ENCODE data around the gene NLRP5.

Gene NLRP5

DNA sequence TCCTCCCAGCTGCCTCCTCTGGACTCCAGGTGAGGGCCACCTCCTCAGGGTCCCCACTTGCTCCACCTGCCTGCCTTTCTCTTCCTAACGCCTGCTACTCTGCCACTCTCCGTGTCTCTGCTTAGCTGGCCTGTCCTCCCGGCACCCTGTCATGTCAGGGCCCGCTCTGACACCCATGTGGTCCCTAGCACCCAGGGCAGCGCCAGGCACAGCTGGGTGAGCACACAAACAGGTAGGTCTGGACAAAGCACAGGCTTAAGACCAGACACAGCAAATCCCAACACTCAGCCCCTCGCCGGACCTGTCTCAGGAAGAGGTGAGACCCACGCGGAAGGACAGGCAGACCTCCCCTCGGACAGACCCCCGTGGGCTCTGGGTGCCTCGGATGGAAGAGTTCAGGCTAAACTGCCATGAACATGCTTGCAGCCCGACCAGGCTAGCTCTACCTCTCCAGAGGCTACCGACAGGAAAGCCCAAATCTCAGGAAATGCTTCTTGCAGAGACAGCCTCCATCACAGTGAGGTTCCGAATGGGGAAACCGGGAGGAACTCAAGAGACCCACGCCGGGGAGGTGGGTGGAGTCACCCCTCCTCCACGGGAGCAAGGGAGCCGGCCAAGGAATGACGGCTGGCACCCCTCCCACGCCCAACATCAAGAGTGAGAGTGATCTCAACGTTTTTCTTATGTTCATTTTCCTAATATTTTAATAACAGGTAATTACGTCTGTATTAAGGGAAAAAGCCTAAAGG, 122.0 kb downstream of the NLRP5 start:
- in situ Hi-C loops (cut with MboI; ENCODE audit: low pct_unique_long_range_greater_than_20kb, low sequenced_read_pairs): no loop called here
- DNase-seq: no peak

DNA sequence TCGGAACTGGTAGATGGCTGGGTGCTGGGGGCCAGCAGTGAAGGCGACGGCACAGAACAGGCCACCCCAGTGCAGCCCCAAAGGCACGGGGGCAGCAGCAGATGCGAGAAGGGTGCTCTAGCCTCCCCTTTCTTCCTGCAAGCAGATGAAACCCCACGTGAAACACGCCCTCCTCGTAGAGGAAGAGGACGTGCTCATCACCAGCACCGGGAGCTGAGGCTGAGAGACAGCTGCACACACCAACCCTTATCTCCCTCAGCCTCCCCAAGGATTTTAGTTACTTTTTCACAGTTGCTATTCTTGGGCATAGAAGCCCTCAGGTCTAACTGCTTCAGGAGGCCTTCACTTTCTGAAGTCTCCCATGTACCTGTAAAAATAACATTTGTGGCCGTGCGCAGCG, 122.7 kb downstream of the NLRP5 start:
- in situ Hi-C loops (cut with MboI; ENCODE audit: low pct_unique_long_range_greater_than_20kb, low sequenced_read_pairs): no loop called here
- DNase-seq: no peak

DNA sequence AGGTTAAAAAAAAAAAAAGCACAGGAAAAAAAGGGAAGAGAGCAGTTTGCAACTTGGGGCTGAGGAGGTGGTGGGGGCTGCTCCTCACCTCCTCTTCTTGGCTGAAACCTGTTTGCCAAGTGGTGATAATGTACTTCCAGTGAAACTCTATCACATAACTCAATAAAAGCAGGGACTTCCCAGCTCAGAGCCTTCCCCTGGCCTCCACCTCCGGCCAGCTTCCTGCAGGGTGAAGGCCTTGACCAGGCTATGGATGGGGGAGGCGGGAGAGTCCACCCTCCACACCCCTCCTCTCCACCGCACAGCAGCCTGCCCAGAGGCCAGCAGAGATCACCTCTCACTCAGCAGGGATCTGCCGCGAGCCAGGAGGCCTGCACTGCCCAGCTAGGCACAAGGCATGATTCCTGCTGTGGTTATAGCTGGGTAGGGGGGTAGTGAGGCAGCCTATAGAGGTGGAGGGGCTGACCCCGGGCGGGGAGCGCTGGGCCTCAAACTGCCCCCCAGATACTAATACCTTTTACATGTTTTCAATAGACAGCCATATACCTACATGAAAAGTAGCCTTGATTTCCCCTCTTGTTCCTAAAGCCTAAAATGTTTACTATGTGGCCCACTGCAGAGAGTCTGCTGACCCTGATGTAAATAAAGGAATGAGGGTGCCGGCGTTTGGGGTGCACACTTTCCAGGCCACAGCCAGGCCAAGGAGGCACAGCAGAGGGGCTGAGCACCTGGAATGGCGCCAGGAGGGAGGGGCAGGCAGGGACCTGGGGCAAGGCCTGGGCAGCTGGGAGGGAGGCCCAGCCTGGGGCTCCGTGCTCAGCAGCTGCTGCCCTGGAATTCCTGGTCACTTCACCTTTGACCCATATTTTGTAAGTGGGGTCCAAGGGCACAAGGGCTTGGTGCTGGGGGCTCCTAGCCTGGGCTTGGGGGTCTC, 124.2 kb downstream of the NLRP5 start:
- no peak for DNase-seq
- in situ Hi-C loops (cut with MboI; ENCODE audit: low pct_unique_long_range_greater_than_20kb, low sequenced_read_pairs): no loop called here
